Ascending aorta (tissue), 2 donors: ENCODE data around the gene MGST2. TPM values are rescaled to one million over a fixed set of nuclear protein-coding genes. Genes with fewer than 3 reads are reported as not detected.
A peak's percentile ranks its signal among the peaks of the same experiment; 100 is the strongest.

Experiments
- DNase-seq, 2 donors: peaks; one replicate each; pipeline ENCODE4 v3.0.0-alpha.2; 2019; ENCODE audit warnings: low spot score in 2 of 2
- H3K27ac ChIP-seq, 2 donors: fragments of 200-600 bp; sonication (generic); one replicate each; pipeline ENCODE4 v1.5.1; 2016 to 2017; ENCODE audit warnings: mild to moderate bottlenecking in 1 of 2
- H3K27me3 ChIP-seq: fragments of 200-600 bp; sonication (generic); one replicate; pipeline ENCODE4 v1.5.1; 2017
- H3K36me3 ChIP-seq, 2 donors: fragments of 200-600 bp; sonication (generic); one replicate each; pipeline ENCODE4 v1.5.1; 2016
- H3K4me1 ChIP-seq, 2 donors: fragments of 200-600 bp; sonication (generic); one replicate each; pipeline ENCODE4 v1.5.1; 2016 to 2017; ENCODE audit warnings: mild to moderate bottlenecking in 1 of 2
- H3K4me3 ChIP-seq, 2 donors: fragments of 200-600 bp; sonication (generic); one replicate each; pipeline ENCODE4 v1.5.1; 2016 to 2017; ENCODE audit warnings: mild to moderate bottlenecking in 1 of 2
- H3K9me3 ChIP-seq, 2 donors: fragments of 200-600 bp; sonication (generic); one replicate each; pipeline ENCODE4 v1.5.1; 2016
- CTCF ChIP-seq, 3 experiments: fragments of 200-600 bp in 2 of 3; fragments of 450-650 bp in 1 of 3; sonication (generic) in 2 of 3; IDR thresholded peaks; one replicate each; pipeline ENCODE4 v1.5.1; 2016 to 2019; ENCODE audit warnings: antibody characterized with exemption in 3 of 3, mild to moderate bottlenecking in 1 of 3, moderate library complexity in 1 of 3
- intact Hi-C: fragments of 100-400 bp; cut with DNase I; formaldehyde crosslinking; loops from one replicate; pipeline ENCODE4 v1.15.1; 2023
- total RNA-seq: library from RNA; depleted of rRNA; stranded (reverse); fragments of >200 nt; gene quantifications from one replicate; pipeline ENCODE4 v1.1.0, GENCODE V29; 2016

Gene MGST2
- total RNA-seq, 1 donor from 2014 or later: 34.4 TPM

- H3K4me1 ChIP-seq: no peaks in the 10 kb centered on the region
- DNase-seq: no peak
- H3K27ac ChIP-seq: no peak overlapping the region
- intact Hi-C loops: no loop called here
- no peaks in the 10 kb centered on the region for H3K9me3 ChIP-seq
- no peaks in the 10 kb centered on the region for H3K36me3 ChIP-seq
- H3K4me3 ChIP-seq: no peak overlapping the region
- H3K27me3 ChIP-seq: no peaks in the 10 kb centered on the region
- TF ChIP-seq CTCF (IDR thresholded peaks at IDR 0.05): no peak
Observed at GRCh38 chr4:139647184-139647583, 18.4 kb upstream of the MGST2 start.

- H3K4me1 ChIP-seq: no peaks in the 10 kb centered on the region
- no peak for TF ChIP-seq CTCF (IDR thresholded peaks at IDR 0.05)
- no peak for DNase-seq
- no peaks in the 10 kb centered on the region for H3K27me3 ChIP-seq
- H3K36me3 ChIP-seq: no peaks in the 10 kb centered on the region
- H3K4me3 ChIP-seq: no peak overlapping the region
- intact Hi-C loops: no loop called here
- no peak overlapping the region for H3K27ac ChIP-seq
- no peaks in the 10 kb centered on the region for H3K9me3 ChIP-seq
Observed at GRCh38 chr4:139647952-139648351, 17.7 kb upstream of the MGST2 start.

- TF ChIP-seq CTCF (IDR thresholded peaks at IDR 0.05): peak; percentile 81 to 90 (median 85)
- H3K36me3 ChIP-seq: no peaks in the 10 kb centered on the region
- H3K4me1 ChIP-seq: no peaks in the 10 kb centered on the region
- intact Hi-C loops: loop anchor here (2.0 to 10.0 kb wide), 3 partner anchors 47 to 617 kb away; no protein-coding TSS in a partner anchor
- H3K4me3 ChIP-seq: peak overlapping the region; percentile 25 to 43
- no peaks in the 10 kb centered on the region for H3K27me3 ChIP-seq
- DNase-seq: peak in 1 of 2 donors; percentile 90
- H3K27ac ChIP-seq: no peak overlapping the region
- H3K9me3 ChIP-seq: no peaks in the 10 kb centered on the region
Observed at GRCh38 chr4:139651282-139652194, 14.1 kb upstream of the MGST2 start.

- H3K27me3 ChIP-seq: no peaks in the 10 kb centered on the region
- DNase-seq: no peak
- TF ChIP-seq CTCF (IDR thresholded peaks at IDR 0.05): no peak
- H3K27ac ChIP-seq: no peak overlapping the region
- H3K4me1 ChIP-seq: peaks cover 0 to 10% of the 10 kb centered on the region in 2 donors
- H3K4me3 ChIP-seq: no peak overlapping the region
- no peaks in the 10 kb centered on the region for H3K36me3 ChIP-seq
- intact Hi-C loops: loop anchor here (10.0 kb wide), 1 partner anchor 620 kb away; no protein-coding TSS in a partner anchor
- H3K9me3 ChIP-seq: no peaks in the 10 kb centered on the region
Observed at GRCh38 chr4:139654516-139654915, 11.1 kb upstream of the MGST2 start.

- H3K27me3 ChIP-seq: no peaks in the 10 kb centered on the region
- H3K9me3 ChIP-seq: no peaks in the 10 kb centered on the region
- no peak overlapping the region for H3K27ac ChIP-seq
- no peak overlapping the region for H3K4me3 ChIP-seq
- H3K36me3 ChIP-seq: no peaks in the 10 kb centered on the region
- DNase-seq: no peak
- peak in 1 of 3 experiments; percentile 43 for TF ChIP-seq CTCF (IDR thresholded peaks at IDR 0.05)
- H3K4me1 ChIP-seq: peaks cover 0 to 10% of the 10 kb centered on the region in 2 donors
- intact Hi-C loops: loop anchor here (1.0 to 10.0 kb wide), 2 partner anchors 598 to 620 kb away; no protein-coding TSS in a partner anchor
Observed at GRCh38 chr4:139655116-139655515, 10.5 kb upstream of the MGST2 start.
